ENCODE results near the gene SOBP. TPM values are rescaled to one million over a fixed set of nuclear protein-coding genes. Genes with fewer than 3 reads are reported as not detected.
"Not testable (repeated sequence)": the region's sequence is repeated elsewhere in the genome, so short reads cannot be mapped to it uniquely, and the experiment has no call there.

The SOBP gene
- total and polyA plus RNA-seq, 2 donors (not counting 1 experiment from before 2014, with no cell fraction given), result 2.7 to 6.3 TPM

GRCh38 chr6:107517274-107517673, 27.4 kb downstream of the SOBP start:
- no peaks in the 10 kb centered on the region for H4K20me1 ChIP-seq (ENCODE audit: control insufficient read depth, extremely low read depth, insufficient read depth, low read length)
- peaks cover 2% of the 10 kb centered on the region for H3K36me3 ChIP-seq (ENCODE audit: control insufficient read depth, insufficient read depth, low read length)
- H3K9ac ChIP-seq (ENCODE audit: insufficient read depth, low read length), result no peak overlapping the region
- H2AFZ ChIP-seq (ENCODE audit: low read length), result no peak overlapping the region
- no peaks in the 10 kb centered on the region for H3K9me3 ChIP-seq (ENCODE audit: control insufficient read depth, insufficient read depth, low read depth, low read length)
- no peaks in the 10 kb centered on the region for H3K27me3 ChIP-seq (ENCODE audit: control insufficient read depth, insufficient read depth, low read length)
- TF ChIP-seq EZH2 (IDR thresholded peaks at IDR 0.05; ENCODE audit: low read length, missing control alignments), result no peak
- no peak for TF ChIP-seq CTCF (conservative IDR thresholded peaks at IDR 0.05 in 1 of 2, IDR thresholded peaks at IDR 0.05 in 1 of 2; ENCODE audit: low read depth in 1 of 2, low read length in 2 of 2)
- H3K4me3 ChIP-seq (replicated peaks in 1 of 4; ENCODE audit: control extremely low read depth in 1 of 4, insufficient read depth in 1 of 4, low read depth in 3 of 4, low read length in 4 of 4), result no peak overlapping the region
- no peak for DNase-seq (ENCODE audit: low read depth in 2 of 2)
- no peaks in the 10 kb centered on the region for H3K4me1 ChIP-seq (ENCODE audit: control insufficient read depth, extremely low read depth, insufficient read depth, low read length)
- H3K79me2 ChIP-seq (ENCODE audit: control insufficient read depth, insufficient read depth, low read length), result no peaks in the 10 kb centered on the region
- no peak overlapping the region for H3K27ac ChIP-seq (ENCODE audit: insufficient read depth, low read length)
- H3K4me2 ChIP-seq (ENCODE audit: extremely low read depth, insufficient read depth, low read length), result no peak overlapping the region

- H2AFZ ChIP-seq (ENCODE audit: low read length); H3K4me1 ChIP-seq (ENCODE audit: control insufficient read depth, extremely low read depth, insufficient read depth, low read length); H3K27ac ChIP-seq (ENCODE audit: insufficient read depth, low read length); H4K20me1 ChIP-seq (ENCODE audit: control insufficient read depth, extremely low read depth, insufficient read depth, low read length); H3K36me3 ChIP-seq (ENCODE audit: control insufficient read depth, insufficient read depth, low read length); H3K79me2 ChIP-seq (ENCODE audit: control insufficient read depth, insufficient read depth, low read length); H3K27me3 ChIP-seq (ENCODE audit: control insufficient read depth, insufficient read depth, low read length); DNase-seq (ENCODE audit: low read depth in 2 of 2); H3K4me2 ChIP-seq (ENCODE audit: extremely low read depth, insufficient read depth, low read length); H3K4me3 ChIP-seq (replicated peaks in 1 of 4; ENCODE audit: control extremely low read depth in 1 of 4, insufficient read depth in 1 of 4, low read depth in 3 of 4, low read length in 4 of 4); H3K9ac ChIP-seq (ENCODE audit: insufficient read depth, low read length); H3K9me3 ChIP-seq (ENCODE audit: control insufficient read depth, insufficient read depth, low read depth, low read length): not testable (repeated sequence)
These were observed 29.3 kb downstream of the SOBP start for GRCh38 chr6:107519224-107519623.

- H3K27ac ChIP-seq (ENCODE audit: insufficient read depth, low read length); H3K4me3 ChIP-seq (replicated peaks in 1 of 4; ENCODE audit: control extremely low read depth in 1 of 4, insufficient read depth in 1 of 4, low read depth in 3 of 4, low read length in 4 of 4); H3K79me2 ChIP-seq (ENCODE audit: control insufficient read depth, insufficient read depth, low read length); H3K9me3 ChIP-seq (ENCODE audit: control insufficient read depth, insufficient read depth, low read depth, low read length); DNase-seq (ENCODE audit: low read depth in 2 of 2); H3K9ac ChIP-seq (ENCODE audit: insufficient read depth, low read length); H3K27me3 ChIP-seq (ENCODE audit: control insufficient read depth, insufficient read depth, low read length); H4K20me1 ChIP-seq (ENCODE audit: control insufficient read depth, extremely low read depth, insufficient read depth, low read length); H2AFZ ChIP-seq (ENCODE audit: low read length); H3K4me2 ChIP-seq (ENCODE audit: extremely low read depth, insufficient read depth, low read length); H3K4me1 ChIP-seq (ENCODE audit: control insufficient read depth, extremely low read depth, insufficient read depth, low read length); H3K36me3 ChIP-seq (ENCODE audit: control insufficient read depth, insufficient read depth, low read length): not testable (repeated sequence)
These were observed 30.8 kb downstream of the SOBP start for GRCh38 chr6:107520706-107521105.

GRCh38 chr6:107523054-107523791, 33.3 kb downstream of the SOBP start:
- no peaks in the 10 kb centered on the region for H3K9me3 ChIP-seq (ENCODE audit: control insufficient read depth, insufficient read depth, low read depth, low read length)
- H3K4me2 ChIP-seq (ENCODE audit: extremely low read depth, insufficient read depth, low read length), result no peak overlapping the region
- no peak overlapping the region for H3K4me3 ChIP-seq (replicated peaks in 1 of 4; ENCODE audit: control extremely low read depth in 1 of 4, insufficient read depth in 1 of 4, low read depth in 3 of 4, low read length in 4 of 4)
- H3K9ac ChIP-seq (ENCODE audit: insufficient read depth, low read length), result no peak overlapping the region
- H3K27me3 ChIP-seq (ENCODE audit: control insufficient read depth, insufficient read depth, low read length), result no peaks in the 10 kb centered on the region
- no peaks in the 10 kb centered on the region for H3K36me3 ChIP-seq (ENCODE audit: control insufficient read depth, insufficient read depth, low read length)
- TF ChIP-seq EZH2 (IDR thresholded peaks at IDR 0.05; ENCODE audit: low read length, missing control alignments) (no peak), CTCF (conservative IDR thresholded peaks at IDR 0.05 in 1 of 2, IDR thresholded peaks at IDR 0.05 in 1 of 2; ENCODE audit: low read depth in 1 of 2, low read length in 2 of 2) (no peak)
- no peaks in the 10 kb centered on the region for H4K20me1 ChIP-seq (ENCODE audit: control insufficient read depth, extremely low read depth, insufficient read depth, low read length)
- H3K79me2 ChIP-seq (ENCODE audit: control insufficient read depth, insufficient read depth, low read length), result no peaks in the 10 kb centered on the region
- H3K27ac ChIP-seq (ENCODE audit: insufficient read depth, low read length), result no peak overlapping the region
- no peaks in the 10 kb centered on the region for H3K4me1 ChIP-seq (ENCODE audit: control insufficient read depth, extremely low read depth, insufficient read depth, low read length)
- DNase-seq (ENCODE audit: low read depth in 2 of 2), result no peak
- no peak overlapping the region for H2AFZ ChIP-seq (ENCODE audit: low read length)
